Measurements from ENCODE around the gene SLC2A13.

- TF ChIP-seq CTCF (conservative IDR thresholded peaks at IDR 0.05 in 1 of 2, IDR thresholded peaks at IDR 0.05 in 1 of 2; ENCODE audit: extremely low read depth in 1 of 2, insufficient read depth in 1 of 2, low read depth in 1 of 2, low read length in 2 of 2) (no peak), EZH2 (IDR thresholded peaks at IDR 0.05; ENCODE audit: borderline replicate concordance, low read length) (no peak)
These were observed 27.6 kb downstream of the SLC2A13 start for GRCh38 chr12:40078266-40078665.

Data from mammary epithelial cell (primary cell).